Measurements from ENCODE around the gene CENPK. TPM values are rescaled to one million over a fixed set of nuclear protein-coding genes. Genes with fewer than 3 reads are reported as not detected.

Gene CENPK
- total RNA-seq, 6 experiments from 2014 or later: 12.0 to 24.0 (median 19.4) TPM

- H3K27me3 Mint-ChIP-seq (ENCODE audit: insufficient read depth): no peaks in the 10 kb centered on the region; the same call in 1 of the 2 replicates
- H3K9me3 Mint-ChIP-seq: no peaks in the 10 kb centered on the region
- DNase-seq: peak; percentile 63
- H3K4me3 Mint-ChIP-seq: no peak overlapping the region
- H3K27ac Mint-ChIP-seq: no peak overlapping the region
- TF ChIP-seq, protein P1, sequence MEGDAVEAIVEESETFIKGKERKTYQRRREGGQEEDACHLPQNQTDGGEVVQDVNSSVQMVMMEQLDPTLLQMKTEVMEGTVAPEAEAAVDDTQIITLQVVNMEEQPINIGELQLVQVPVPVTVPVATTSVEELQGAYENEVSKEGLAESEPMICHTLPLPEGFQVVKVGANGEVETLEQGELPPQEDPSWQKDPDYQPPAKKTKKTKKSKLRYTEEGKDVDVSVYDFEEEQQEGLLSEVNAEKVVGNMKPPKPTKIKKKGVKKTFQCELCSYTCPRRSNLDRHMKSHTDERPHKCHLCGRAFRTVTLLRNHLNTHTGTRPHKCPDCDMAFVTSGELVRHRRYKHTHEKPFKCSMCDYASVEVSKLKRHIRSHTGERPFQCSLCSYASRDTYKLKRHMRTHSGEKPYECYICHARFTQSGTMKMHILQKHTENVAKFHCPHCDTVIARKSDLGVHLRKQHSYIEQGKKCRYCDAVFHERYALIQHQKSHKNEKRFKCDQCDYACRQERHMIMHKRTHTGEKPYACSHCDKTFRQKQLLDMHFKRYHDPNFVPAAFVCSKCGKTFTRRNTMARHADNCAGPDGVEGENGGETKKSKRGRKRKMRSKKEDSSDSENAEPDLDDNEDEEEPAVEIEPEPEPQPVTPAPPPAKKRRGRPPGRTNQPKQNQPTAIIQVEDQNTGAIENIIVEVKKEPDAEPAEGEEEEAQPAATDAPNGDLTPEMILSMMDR (IDR thresholded peaks at IDR 0.05): 0 out of 2 replicates have a peak, but pooled peaks have one; percentile 9
- H3K36me3 Mint-ChIP-seq (ENCODE audit: low read depth): peaks cover 9% of the 10 kb centered on the region; the same call in 1 of the 2 replicates
- H3K4me1 Mint-ChIP-seq (ENCODE audit: low read depth): peaks cover 7% of the 10 kb centered on the region
These were observed 82.6 kb downstream of the CENPK start for GRCh38 chr5:65480306-65480865.

- TF ChIP-seq, protein P1 (IDR thresholded peaks at IDR 0.05): no peak
These were observed 83.4 kb downstream of the CENPK start for GRCh38 chr5:65479527-65479926.

DNA sequence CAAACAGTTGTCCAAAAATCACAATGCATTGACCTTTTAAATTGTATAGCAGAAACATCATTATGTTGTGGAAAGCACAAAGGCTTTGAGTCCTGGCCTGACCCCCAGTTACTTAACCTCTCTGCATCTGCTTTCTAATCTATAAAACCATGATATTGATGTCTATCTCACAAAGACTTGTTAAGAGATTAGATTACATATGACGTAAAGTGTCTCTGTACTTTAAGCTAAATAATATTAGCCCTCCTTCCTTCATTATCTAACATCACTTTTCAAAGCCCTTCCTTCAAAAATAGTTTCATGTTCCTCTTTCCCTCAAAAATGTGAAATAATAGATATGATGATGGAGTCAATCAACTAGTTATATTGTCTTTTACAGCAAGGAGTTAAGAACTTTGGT, 84.6 kb downstream of the CENPK start:
- H3K4me3 Mint-ChIP-seq: no peak overlapping the region; the same call in 1 of the 2 replicates
- peaks cover 16% of the 10 kb centered on the region; the same call in 1 of the 2 replicates for H3K36me3 Mint-ChIP-seq (ENCODE audit: low read depth)

More at GRCh38 chr5:65479527-65479926, 83.4 kb downstream of the CENPK start:
- Mint-ChIP-seq H3K27me3 (ENCODE audit: insufficient read depth) (no peaks in the 10 kb centered on the region; the same call in 1 of the 2 replicates), H3K36me3 (ENCODE audit: low read depth) (peaks cover 12% of the 10 kb centered on the region; the same call in 1 of the 2 replicates), H3K9me3 (no peaks in the 10 kb centered on the region), H3K4me1 (ENCODE audit: low read depth) (peaks cover 7% of the 10 kb centered on the region), H3K27ac (no peak overlapping the region), H3K4me3 (no peak overlapping the region)
- DNase-seq: no peak

DNA sequence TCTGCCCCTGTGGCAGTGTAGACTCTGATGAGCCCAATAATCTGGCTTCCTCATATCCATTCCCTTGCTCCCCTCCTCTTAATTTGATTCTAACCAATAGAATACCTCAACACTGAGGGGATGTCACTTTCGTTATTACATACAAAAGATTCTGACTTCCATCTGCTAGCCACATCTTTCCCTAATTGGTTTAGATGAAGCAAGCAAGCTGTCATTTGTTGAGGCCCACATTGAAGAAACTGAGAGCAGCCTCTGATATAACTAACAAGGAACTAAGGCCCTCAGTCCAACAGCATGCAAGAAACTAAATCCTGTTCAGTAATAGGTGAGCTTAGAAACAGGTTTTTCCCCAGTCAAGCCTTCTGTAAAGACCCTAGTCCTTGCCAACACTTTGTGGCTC, 87.1 kb downstream of the CENPK start:
- Mint-ChIP-seq H3K36me3 (ENCODE audit: low read depth) (peaks cover 29% of the 10 kb centered on the region), H3K27ac (peak overlapping the region; percentile 37), H3K9me3 (no peaks in the 10 kb centered on the region), H3K4me1 (ENCODE audit: low read depth) (peaks cover 10% of the 10 kb centered on the region), H3K4me3 (peak overlapping the region; percentile 26; the same call in 1 of the 2 replicates), H3K27me3 (ENCODE audit: insufficient read depth) (no peaks in the 10 kb centered on the region; the same call in 1 of the 2 replicates)
- DNase-seq: no peak
- TF ChIP-seq, protein P1 (IDR thresholded peaks at IDR 0.05): no peak

More for the DNA sequence above, 84.6 kb downstream of the CENPK start:
- Mint-ChIP-seq H3K9me3 (no peaks in the 10 kb centered on the region), H3K27ac (no peak overlapping the region; the same call in 1 of the 2 replicates), H3K27me3 (ENCODE audit: insufficient read depth) (no peaks in the 10 kb centered on the region; the same call in 1 of the 2 replicates), H3K4me1 (ENCODE audit: low read depth) (peaks cover 4% of the 10 kb centered on the region)
- TF ChIP-seq, protein P1 (IDR thresholded peaks at IDR 0.05): no peak
- no peak for DNase-seq

DNA sequence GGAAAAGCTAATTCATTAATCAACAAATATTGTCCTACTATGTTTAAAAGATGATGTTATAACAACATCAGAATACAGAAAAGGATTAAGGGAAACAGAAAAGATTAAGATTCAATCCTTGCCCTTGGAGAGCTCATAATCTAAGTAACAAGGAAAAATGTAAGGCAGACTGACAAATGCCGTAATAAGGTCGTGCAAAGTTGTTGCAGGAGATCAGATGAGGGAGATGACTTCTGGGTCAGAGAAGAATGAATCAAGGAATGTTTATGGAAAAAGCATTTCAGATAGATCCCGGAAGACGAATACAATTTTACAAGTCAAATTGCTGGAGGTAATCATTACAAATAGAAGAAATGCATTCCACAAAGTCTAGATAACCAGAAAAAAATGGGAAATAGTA, 87.6 kb downstream of the CENPK start:
- H3K27me3 Mint-ChIP-seq (ENCODE audit: insufficient read depth): no peaks in the 10 kb centered on the region; the same call in 1 of the 2 replicates
- peak overlapping the region; percentile 1; the same call in 1 of the 2 replicates for H3K4me3 Mint-ChIP-seq
- no peaks in the 10 kb centered on the region for H3K9me3 Mint-ChIP-seq
- no peak for DNase-seq
- peaks cover 13% of the 10 kb centered on the region for H3K4me1 Mint-ChIP-seq (ENCODE audit: low read depth)
- peaks cover 31% of the 10 kb centered on the region for H3K36me3 Mint-ChIP-seq (ENCODE audit: low read depth)
- H3K27ac Mint-ChIP-seq: no peak overlapping the region
- TF ChIP-seq, protein P1 (IDR thresholded peaks at IDR 0.05): no peak
